Stimulated activated CD8-positive, alpha-beta memory T cell treated with anti-CD3 and anti-CD28 coated beads, Interleukin-15, amount 100 ng/mL, for 4 hours (primary cell): ENCODE data around the gene CPNE6.
A peak's percentile ranks its signal among the peaks of the same experiment; 100 is the strongest.

ENCODE experiments used
- DNase-seq, 2 donors: peaks; one replicate each; pipeline ENCODE4 v3.0.0-alpha.2; 2020; ENCODE audit warnings: low read depth in 2 of 2

The CPNE6 gene

GRCh38 chr14:24069411-24069735 lies 2.0 kb upstream of the CPNE6 start:
- no peak for DNase-seq

GRCh38 chr14:24070285-24071143 lies 848 bp upstream of the CPNE6 start:
- DNase-seq = no peak

GRCh38 chr14:24071836-24072430 lies 571 bp downstream of the CPNE6 start:
- no peak for DNase-seq

GRCh38 chr14:24072436-24072835 lies 1.1 kb downstream of the CPNE6 start:
- DNase-seq = no peak

GRCh38 chr14:24072881-24073877 lies 1.8 kb downstream of the CPNE6 start:
- no peak for DNase-seq

- DNase-seq = no peak
Measured at GRCh38 chr14:24074625-24075484, 3.5 kb downstream of the CPNE6 start.

GRCh38 chr14:24075485-24076301 lies 4.3 kb downstream of the CPNE6 start:
- no peak for DNase-seq

- no peak for DNase-seq
Measured at GRCh38 chr14:24076302-24076601, 4.9 kb downstream of the CPNE6 start.

GRCh38 chr14:24077086-24077485 lies 5.7 kb downstream of the CPNE6 start:
- DNase-seq = no peak

GRCh38 chr14:24078146-24078545 lies 6.8 kb downstream of the CPNE6 start:
- DNase-seq = no peak

- DNase-seq = no peak
Measured at GRCh38 chr14:24079491-24080141, 8.3 kb downstream of the CPNE6 start.

GRCh38 chr14:24080142-24080530 lies 8.8 kb downstream of the CPNE6 start:
- DNase-seq = no peak

- peak in 1 of 2 donors; percentile 42 for DNase-seq
Measured at GRCh38 chr14:24080888-24081738, 9.8 kb downstream of the CPNE6 start.

GRCh38 chr14:24081739-24082211 lies 10.4 kb downstream of the CPNE6 start:
- DNase-seq = no peak

- no peak for DNase-seq
Measured at GRCh38 chr14:24082411-24083080, 11.2 kb downstream of the CPNE6 start.

- DNase-seq = no peak
Measured at GRCh38 chr14:24083462-24083861, 12.1 kb downstream of the CPNE6 start.

GRCh38 chr14:24084440-24084839 lies 13.1 kb downstream of the CPNE6 start:
- DNase-seq = no peak

GRCh38 chr14:24085215-24085614 lies 13.9 kb downstream of the CPNE6 start:
- no peak for DNase-seq
